ENCODE measurements around the gene CDCP2. TPM values are rescaled to one million over a fixed set of nuclear protein-coding genes. Genes with fewer than 3 reads are reported as not detected.
"Not testable (repeated sequence)": the region's sequence is repeated elsewhere in the genome, so short reads cannot be mapped to it uniquely, and the experiment has no call there.

Gene CDCP2
- total and polyA plus RNA-seq, 2 donors = not detected

DNA sequence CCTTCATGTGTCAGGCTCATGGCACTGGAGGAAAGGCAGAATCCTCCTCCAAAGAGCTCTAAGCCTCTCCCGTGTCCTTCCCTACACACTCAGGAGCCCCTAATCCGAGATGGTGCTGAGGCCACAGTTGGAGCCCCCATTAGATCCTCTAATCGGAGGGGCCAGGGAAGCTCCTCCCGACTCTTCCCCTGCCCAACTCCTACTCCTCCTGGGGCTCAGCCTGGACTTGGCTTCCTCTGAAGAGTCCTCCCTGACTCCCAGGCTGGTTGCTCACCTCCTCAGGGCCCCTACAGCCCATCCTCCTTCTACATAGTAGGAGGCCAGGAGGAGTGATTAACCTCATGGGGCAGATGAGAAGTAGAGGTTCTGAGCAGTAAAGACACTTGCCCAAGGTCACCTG, 21.3 kb upstream of the CDCP2 start:
- H3K36me3 ChIP-seq (ENCODE audit: insufficient read depth) = no peaks in the 10 kb centered on the region
- no peak for DNase-seq (ENCODE audit: extremely low spot score)
- H3K4me1 ChIP-seq (ENCODE audit: insufficient read depth) = no peaks in the 10 kb centered on the region
- no peak overlapping the region for H3K27ac ChIP-seq (ENCODE audit: low read depth)
- 95% methylated on average over 4 of the region's 4 CpGs for WGBS
- H3K4me3 ChIP-seq (ENCODE audit: low read depth, low read length) = no peak overlapping the region

DNA sequence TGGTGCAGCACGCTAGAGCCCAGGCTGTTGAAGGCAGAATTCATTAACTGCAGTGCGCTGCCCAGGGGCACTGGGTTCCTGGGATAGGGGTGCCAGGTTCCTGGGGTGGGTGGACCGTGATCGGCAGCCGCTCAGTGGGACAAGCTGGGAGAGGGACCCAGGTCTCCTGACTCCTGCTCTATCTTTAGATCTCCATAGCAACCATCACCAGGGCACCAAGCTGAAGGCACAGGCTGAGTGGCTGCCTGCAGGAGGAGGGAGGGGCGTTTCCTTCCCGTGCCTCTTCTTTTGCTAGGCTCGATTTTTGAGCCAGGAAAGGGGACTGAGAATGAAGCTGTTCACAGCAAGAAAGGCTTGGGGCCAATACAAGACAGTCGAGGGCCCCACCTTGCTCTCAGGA, 20.9 kb upstream of the CDCP2 start:
- 75% methylated on average over 9 of the region's 9 CpGs for WGBS
- Histone ChIP-seq H3K27ac (ENCODE audit: low read depth) (no peak overlapping the region), H3K36me3 (ENCODE audit: insufficient read depth) (no peaks in the 10 kb centered on the region), H3K4me1 (ENCODE audit: insufficient read depth) (no peaks in the 10 kb centered on the region), H3K4me3 (ENCODE audit: low read depth, low read length) (no peak overlapping the region)
- DNase-seq (ENCODE audit: extremely low spot score) = no peak

DNA sequence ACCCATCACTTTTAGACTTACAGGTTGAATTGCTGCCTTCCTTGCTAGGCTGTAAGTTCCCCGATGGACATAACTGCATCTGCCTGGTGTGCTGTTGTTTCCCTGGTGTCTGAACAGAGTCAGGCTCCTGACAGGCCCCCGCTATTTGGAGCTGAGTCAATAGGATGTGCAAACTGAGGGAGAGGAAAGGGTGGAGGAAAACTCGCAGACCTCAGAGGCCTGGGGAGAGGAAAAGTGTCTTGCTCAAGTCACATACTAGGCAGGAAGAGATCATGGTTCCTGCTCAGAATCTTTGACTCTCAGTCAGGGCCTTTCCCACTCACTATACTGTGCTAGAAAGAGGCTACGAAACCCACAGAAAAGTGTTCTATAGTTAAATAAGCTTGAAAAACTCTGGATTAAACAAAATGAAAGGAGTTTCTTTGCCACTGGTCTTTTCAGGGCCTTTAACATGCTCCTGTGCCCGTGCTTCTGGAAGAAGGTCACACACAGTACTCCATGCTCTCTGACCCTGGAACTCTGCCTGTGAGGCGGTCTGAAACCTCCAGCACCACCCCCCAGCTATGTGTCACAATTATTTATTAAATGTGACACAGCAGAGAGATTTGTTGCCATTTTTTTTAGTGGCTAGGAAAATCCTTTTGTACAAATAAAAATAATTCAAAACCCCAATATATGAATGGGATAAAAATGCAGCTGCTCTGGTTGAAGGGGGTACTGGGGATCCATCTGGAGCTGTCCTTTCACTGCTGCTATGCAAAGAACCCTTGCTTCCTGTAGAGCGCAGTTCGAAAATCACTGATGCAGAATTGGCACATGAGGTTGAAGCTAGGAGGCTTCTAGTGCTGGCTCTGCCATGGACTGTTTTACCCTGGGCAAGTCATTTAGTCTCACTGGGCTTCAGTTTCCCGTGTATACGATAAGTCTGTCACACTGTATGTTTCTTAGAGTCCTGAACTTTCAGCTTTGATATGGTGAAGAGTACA, 20.1 kb upstream of the CDCP2 start:
- Histone ChIP-seq H3K4me3 (ENCODE audit: low read depth, low read length) (no peak overlapping the region), H3K4me1 (ENCODE audit: insufficient read depth) (no peaks in the 10 kb centered on the region), H3K36me3 (ENCODE audit: insufficient read depth) (no peaks in the 10 kb centered on the region), H3K27ac (ENCODE audit: low read depth) (no peak overlapping the region)
- DNase-seq (ENCODE audit: extremely low spot score) = no peak
- 79% methylated on average over 10 of the region's 10 CpGs for WGBS

DNA sequence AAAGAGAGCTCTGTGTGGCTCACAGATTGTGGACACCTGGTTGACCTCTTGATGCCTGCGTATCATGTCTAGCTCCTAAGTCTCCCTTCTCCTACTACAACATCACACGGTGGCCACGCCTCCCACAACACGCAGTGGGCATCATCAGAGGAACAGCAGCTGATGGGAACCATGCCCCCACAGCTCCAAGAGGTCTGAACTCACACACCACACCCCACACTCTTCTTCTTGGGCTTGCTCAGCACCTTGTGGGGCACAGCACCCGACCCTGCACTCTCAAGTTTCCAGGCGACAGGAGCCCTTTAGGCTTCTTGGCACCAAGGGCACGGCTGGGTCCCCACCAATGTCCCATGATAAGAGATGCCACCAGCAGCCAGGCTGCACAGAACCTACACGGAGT, 18.8 kb upstream of the CDCP2 start:
- Histone ChIP-seq H3K4me1 (ENCODE audit: insufficient read depth) (no peaks in the 10 kb centered on the region), H3K36me3 (ENCODE audit: insufficient read depth) (no peaks in the 10 kb centered on the region), H3K4me3 (ENCODE audit: low read depth, low read length) (no peak overlapping the region), H3K27ac (ENCODE audit: low read depth) (no peak overlapping the region)
- DNase-seq (ENCODE audit: extremely low spot score) = no peak
- WGBS = 90% methylated on average over 8 of the region's 8 CpGs

DNA sequence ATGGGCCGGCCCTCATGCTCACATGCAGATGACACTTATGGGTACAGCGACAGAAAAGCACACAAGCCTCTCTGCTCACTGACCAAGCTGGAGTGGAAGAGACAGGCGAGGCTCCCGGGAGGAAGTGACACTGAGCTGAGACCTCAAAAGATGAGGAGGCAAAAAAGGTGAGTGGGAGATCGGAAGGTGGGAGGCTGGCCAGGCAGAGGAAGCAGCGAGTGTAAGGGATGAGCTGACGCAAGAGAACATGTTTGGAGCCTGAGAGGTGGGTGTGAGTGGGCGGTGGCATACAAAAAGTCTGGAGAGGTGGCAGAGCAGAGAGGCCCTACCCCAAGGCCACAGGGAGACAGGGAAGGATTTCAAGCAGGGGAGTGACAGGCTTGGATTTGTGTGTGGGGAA, 18.2 kb upstream of the CDCP2 start:
- Histone ChIP-seq H3K4me3 (ENCODE audit: low read depth, low read length) (no peak overlapping the region), H3K4me1 (ENCODE audit: insufficient read depth) (no peaks in the 10 kb centered on the region), H3K27ac (ENCODE audit: low read depth) (no peak overlapping the region), H3K36me3 (ENCODE audit: insufficient read depth) (no peaks in the 10 kb centered on the region)
- 84% methylated on average over 8 of the region's 8 CpGs for WGBS
- no peak for DNase-seq (ENCODE audit: extremely low spot score)

DNA sequence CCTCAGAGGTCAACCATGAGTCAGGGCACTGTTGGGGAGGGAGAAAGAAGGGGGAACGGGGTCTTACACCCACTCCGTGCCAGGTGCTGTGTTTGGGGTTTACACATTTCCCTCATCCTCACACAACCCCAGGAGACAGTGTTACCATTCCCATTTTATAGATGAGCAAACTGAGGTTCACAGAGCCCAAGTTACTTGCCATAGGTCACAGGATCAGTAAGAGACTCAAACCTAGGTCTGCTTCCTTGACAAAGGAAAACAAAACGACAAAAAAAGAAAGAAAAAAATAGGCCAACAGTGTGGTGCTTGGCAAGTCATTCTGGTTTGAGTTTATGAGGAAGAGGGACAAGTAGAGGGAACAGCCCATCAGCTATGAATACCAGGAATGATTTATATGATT, 16.3 kb upstream of the CDCP2 start:
- Histone ChIP-seq H3K36me3 (ENCODE audit: insufficient read depth) (no peaks in the 10 kb centered on the region), H3K4me3 (ENCODE audit: low read depth, low read length) (no peak overlapping the region), H3K27ac (ENCODE audit: low read depth) (no peak overlapping the region), H3K4me1 (ENCODE audit: insufficient read depth) (no peaks in the 10 kb centered on the region)
- WGBS = 77% methylated on average over 3 of the region's 3 CpGs
- DNase-seq (ENCODE audit: extremely low spot score) = no peak

DNA sequence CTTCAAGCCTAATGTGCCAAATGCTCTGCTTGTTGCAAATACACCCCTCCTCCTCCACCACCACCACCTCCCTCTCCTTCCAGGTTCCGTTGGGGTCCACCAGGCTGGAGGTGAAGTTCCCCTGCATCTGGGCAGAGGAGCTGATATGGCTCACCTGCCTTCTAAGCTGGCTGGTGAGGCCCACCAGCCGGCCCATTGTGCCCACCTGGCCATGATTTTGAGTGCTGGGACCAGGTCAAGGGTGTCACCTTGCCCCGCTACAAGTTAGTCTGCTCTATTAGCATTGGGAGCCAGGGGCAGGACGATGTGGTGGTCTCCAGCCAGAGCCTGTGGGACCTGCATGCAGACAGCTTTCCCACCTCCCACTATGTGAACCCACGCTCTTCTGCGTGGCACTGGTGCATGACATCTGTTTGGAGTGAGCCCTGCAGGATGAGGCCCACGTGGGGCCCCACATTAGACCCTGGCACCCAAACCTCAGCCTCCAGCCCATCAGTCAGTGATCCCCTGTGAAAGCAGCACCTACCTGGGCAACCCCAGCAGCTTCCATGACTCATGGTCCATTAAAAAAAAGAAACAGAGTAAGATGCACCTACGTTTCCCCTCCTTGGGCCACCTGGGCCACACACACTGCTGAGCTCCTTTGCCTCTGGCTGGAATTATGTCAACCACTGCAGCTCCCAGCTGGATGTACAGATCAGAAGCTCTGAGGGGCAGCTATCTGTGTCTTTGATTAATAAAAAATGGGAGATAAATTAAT, 15.6 kb upstream of the CDCP2 start:
- H3K36me3 ChIP-seq (ENCODE audit: insufficient read depth) = no peaks in the 10 kb centered on the region
- no peak overlapping the region for H3K4me3 ChIP-seq (ENCODE audit: low read depth, low read length)
- H3K27ac ChIP-seq (ENCODE audit: low read depth) = no peak overlapping the region
- WGBS = 87% methylated on average over 8 of the region's 8 CpGs
- no peaks in the 10 kb centered on the region for H3K4me1 ChIP-seq (ENCODE audit: insufficient read depth)
- no peak for DNase-seq (ENCODE audit: extremely low spot score)

DNA sequence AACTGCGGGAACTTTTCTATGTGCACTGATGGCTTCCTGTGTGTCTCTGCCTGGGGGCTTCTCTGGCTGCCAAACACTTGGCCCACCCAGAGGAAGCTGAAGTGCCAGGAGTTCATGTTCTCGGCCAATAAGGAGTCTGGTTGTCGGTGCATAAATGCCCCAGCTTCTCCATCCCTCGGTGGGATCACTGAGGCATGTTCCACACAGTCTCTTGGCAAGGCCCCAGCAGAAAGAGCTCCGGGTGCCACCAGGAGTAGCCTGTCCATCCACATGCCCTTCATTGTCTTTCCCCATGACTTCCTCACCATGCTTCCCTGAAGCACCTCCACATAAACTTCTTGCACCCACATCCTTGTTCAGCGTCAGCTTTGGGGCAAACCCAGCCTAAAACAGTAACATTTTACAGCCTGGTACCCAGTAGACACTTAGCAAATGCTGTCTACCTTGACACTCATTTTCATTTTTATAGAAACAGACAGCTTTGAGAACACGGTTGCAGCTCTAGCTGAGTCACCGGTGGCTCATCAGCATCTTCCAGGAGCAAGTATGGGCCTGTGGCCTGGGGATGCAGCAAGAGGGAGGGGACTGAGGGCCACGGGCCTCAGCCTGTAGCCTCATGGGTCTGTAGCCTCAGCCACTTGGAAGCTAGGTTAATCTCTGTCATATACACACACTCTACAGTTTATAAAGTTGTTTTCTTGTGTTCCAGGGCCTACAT, 14.8 kb upstream of the CDCP2 start:
- no peak for DNase-seq (ENCODE audit: extremely low spot score)
- WGBS = 77% methylated on average over 9 of the region's 9 CpGs
- H3K4me1 ChIP-seq (ENCODE audit: insufficient read depth) = no peaks in the 10 kb centered on the region
- no peaks in the 10 kb centered on the region for H3K36me3 ChIP-seq (ENCODE audit: insufficient read depth)
- no peak overlapping the region for H3K27ac ChIP-seq (ENCODE audit: low read depth)
- no peak overlapping the region for H3K4me3 ChIP-seq (ENCODE audit: low read depth, low read length)

DNA sequence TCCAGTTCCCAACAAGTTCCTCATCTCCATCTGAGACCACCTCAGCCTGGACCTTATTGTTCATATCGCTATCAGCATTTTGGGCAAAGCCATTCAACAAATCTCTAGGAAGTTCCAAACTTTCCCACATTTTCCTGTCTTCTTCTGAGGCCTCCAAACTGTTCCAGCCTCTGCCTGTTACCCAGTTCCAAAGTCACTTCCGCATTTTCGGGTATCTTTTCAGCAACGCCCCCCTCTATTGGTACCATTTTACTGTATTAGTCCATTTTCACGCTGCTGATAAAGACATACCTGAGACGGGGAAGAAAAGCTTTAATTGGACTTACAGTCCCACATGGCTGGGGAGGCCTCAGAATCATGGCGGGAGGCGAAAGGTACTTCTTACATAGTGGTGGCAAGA, 13.6 kb upstream of the CDCP2 start:
- not testable (repeated sequence) for H3K4me3 ChIP-seq (ENCODE audit: low read depth, low read length); DNase-seq (ENCODE audit: extremely low spot score); H3K36me3 ChIP-seq (ENCODE audit: insufficient read depth); H3K4me1 ChIP-seq (ENCODE audit: insufficient read depth); H3K27ac ChIP-seq (ENCODE audit: low read depth)
- 92% methylated on average over 8 of the region's 8 CpGs for WGBS

DNA sequence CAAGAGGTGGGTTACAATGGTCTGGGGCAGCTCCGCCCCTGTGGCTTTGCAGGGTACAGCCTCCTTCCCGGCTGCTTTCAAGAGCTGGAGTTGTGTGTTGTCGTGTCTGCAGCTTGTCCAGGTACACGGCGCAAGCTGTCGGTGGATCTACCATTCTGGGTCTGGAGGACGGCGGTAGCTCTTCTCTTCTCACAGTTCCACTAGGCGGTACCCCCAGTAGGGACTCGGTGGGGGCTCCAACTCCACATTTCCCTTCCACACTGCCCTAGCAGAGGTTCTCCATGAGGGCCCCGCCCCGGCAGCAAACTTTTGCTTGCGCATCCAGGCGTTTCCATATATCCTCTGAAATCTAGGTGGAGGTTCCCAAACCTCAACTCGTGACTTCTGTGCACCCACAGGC, 12.3 kb upstream of the CDCP2 start:
- no peak for DNase-seq (ENCODE audit: extremely low spot score)
- 91% methylated on average over 15 of the region's 15 CpGs for WGBS
- Histone ChIP-seq H3K27ac (ENCODE audit: low read depth) (no peak overlapping the region), H3K4me1 (ENCODE audit: insufficient read depth) (no peaks in the 10 kb centered on the region), H3K36me3 (ENCODE audit: insufficient read depth) (no peaks in the 10 kb centered on the region), H3K4me3 (ENCODE audit: low read depth, low read length) (no peak overlapping the region)

DNA sequence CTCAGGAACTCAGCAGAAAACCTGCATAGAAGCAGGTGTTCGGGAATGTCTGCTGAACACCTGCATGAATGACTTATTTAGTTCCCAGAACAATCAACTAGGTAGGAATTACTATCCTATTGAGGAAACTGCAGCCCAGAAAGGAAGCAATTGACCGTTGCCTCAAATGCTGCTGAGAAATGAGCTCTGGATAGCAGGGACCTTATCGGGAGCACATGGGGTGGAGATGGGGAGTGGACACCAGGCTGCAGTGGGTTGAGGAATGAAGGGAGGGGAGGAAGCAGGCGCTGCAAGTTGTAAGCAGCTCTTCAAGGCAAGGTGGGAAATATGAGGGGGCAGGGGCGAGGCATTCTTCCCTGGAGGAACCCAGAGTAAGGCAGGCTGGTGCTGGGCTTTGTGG, 10.8 kb upstream of the CDCP2 start:
- WGBS = 80% methylated on average over 5 of the region's 5 CpGs
- no peak overlapping the region for H3K4me3 ChIP-seq (ENCODE audit: low read depth, low read length)
- H3K36me3 ChIP-seq (ENCODE audit: insufficient read depth) = no peaks in the 10 kb centered on the region
- no peaks in the 10 kb centered on the region for H3K4me1 ChIP-seq (ENCODE audit: insufficient read depth)
- H3K27ac ChIP-seq (ENCODE audit: low read depth) = no peak overlapping the region
- no peak for DNase-seq (ENCODE audit: extremely low spot score)

DNA sequence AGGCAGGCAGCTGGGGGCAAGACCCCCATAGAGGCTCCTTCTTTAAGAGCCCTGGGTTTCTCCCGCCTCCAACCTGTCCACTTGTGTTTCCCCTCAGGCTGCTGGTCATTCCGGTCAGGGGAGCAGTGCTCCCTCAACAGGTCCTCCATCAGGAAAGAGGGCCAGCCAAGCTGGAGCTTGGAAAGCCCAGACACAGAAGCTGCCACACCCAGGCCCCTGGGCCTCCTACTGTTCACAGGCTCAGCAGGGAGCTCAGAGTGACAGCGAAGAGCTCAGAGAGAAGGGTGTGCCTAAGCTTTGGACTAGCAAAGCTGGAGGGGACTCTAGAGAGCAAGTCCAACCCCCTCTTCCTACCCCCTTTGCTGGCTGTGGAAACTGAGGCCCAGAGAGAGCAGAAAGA, 10.3 kb upstream of the CDCP2 start:
- WGBS = 77% methylated on average over 3 of the region's 3 CpGs
- DNase-seq (ENCODE audit: extremely low spot score) = no peak

DNA sequence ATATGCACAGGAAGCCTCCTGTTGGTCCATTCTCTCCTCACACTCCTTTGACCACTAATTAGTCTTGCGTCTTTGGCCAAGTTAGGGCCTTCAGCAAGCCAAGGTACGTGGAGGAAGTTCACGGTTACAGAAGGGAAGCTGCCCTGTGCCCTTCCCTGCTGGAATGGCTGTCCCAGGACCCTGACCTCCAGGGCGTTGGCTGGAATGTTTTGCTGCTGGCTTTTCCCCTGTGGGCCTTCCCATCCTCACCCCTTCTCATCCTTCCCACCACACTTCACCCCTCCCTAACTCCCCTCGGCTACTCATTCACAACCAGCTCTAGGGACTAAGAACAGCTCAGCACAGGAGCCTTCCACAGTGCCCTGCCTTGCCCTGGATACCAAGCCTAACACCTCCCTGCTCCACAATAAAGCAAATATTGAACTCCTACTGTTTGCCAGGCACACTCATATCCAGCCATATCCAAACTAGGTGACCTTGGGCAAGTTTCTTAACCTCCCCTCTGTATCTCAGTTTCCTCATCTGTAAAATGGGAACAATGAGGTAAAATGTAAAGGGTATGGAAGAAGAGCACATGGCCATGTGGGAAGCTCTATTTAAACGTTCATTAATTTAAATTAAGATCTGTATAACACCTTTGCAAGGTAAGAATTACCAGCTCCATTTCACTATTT, 8.8 kb upstream of the CDCP2 start:
- WGBS = 79% methylated on average over 6 of the region's 6 CpGs
- Histone ChIP-seq H3K4me1 (ENCODE audit: insufficient read depth) (no peaks in the 10 kb centered on the region), H3K27ac (ENCODE audit: low read depth) (no peak overlapping the region), H3K36me3 (ENCODE audit: insufficient read depth) (no peaks in the 10 kb centered on the region), H3K4me3 (ENCODE audit: low read depth, low read length) (no peak overlapping the region)
- no peak for DNase-seq (ENCODE audit: extremely low spot score)

More for the DNA sequence above, 10.3 kb upstream of the CDCP2 start:
- Histone ChIP-seq H3K4me3 (ENCODE audit: low read depth, low read length) (no peak overlapping the region), H3K4me1 (ENCODE audit: insufficient read depth) (no peaks in the 10 kb centered on the region), H3K36me3 (ENCODE audit: insufficient read depth) (no peaks in the 10 kb centered on the region), H3K27ac (ENCODE audit: low read depth) (no peak overlapping the region)

All from urinary bladder (tissue), 4 donors.